ENCODE data around the gene SMARCA2. TPM values are rescaled to one million over a fixed set of nuclear protein-coding genes. Genes with fewer than 3 reads are reported as not detected.

Gene SMARCA2
- total and polyA plus RNA-seq, 9 donors = 108 to 404 (median 199) TPM

DNA sequence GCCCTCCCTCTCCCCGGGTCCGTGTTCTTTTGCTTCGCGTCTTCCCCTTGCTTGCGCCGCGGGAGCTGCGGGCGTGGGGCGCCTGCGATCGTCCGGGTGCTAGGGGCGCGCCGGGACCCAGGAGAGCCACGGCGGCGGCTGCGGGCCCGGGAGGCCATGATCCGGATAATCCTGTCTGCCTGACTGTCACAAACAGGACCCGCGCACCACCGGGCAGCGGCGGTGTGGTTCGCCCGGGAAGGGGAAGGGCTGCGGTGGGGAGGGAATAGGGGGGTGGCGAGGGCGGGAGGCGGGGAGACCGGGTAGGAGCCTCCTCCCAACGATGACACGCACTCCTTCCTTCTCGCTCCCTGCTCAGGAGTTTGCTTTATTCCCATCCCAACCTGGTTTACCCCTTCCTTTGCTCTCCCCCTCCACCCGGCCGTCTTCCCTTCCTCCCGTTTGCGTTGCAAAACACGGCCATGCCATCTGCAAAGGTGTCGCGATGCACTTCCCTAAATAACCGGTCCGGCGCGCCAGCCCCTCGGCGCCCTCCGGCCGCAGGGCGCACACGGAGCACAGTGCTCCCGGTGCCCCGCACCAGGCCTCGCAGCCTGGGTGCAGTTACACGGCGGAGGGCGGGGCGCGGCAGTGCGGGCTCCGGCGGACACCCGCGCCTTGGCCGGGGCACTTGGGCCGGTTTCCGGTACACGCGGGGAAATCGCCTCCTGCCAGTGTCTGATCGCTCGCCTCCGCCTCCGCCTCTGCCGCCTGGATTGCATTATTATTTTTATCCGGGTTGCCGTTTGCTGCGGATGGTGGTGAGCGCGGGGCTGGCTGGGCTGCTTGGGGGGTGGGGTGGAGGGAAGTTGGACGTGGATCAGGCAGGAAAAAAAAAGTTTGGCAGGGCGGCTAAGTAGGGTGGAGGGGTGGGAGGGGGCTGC, 1.5 kb downstream of the SMARCA2 start:
- peak; percentile 69 for TF ChIP-seq POLR2A (IDR thresholded peaks at IDR 0.05)
- no peak for TF ChIP-seq EP300 (IDR thresholded peaks at IDR 0.05)
- Histone ChIP-seq H3K27ac (peak overlapping the region; percentile 85 to 98), H3K36me3 (no peaks in the 10 kb centered on the region), H3K4me3 (peak overlapping the region; percentile 69), H3K27me3 (no peaks in the 10 kb centered on the region), H3K9me3 (no peaks in the 10 kb centered on the region), H3K4me1 (ENCODE audit: insufficient read depth) (peaks cover 2% of the 10 kb centered on the region)
- WGBS, 3 donors = 0 to 1% (median 1%) methylated on average over 46 to 85 of the region's 85 CpGs
- intact Hi-C loops (cut with DNase I) = loop anchor here in 2 of 4 donors (5.0 to 10.0 kb wide), 3 partner anchors 108 to 821 kb away; no protein-coding TSS in a partner anchor
- peak; percentile 77 to 84 (median 83) for DNase-seq

GRCh38 chr9:2017331-2018161, 2.4 kb downstream of the SMARCA2 start:
- Histone ChIP-seq H3K9me3 (no peaks in the 10 kb centered on the region), H3K4me1 (ENCODE audit: insufficient read depth) (peaks cover 6% of the 10 kb centered on the region), H3K4me3 (peak overlapping the region; percentile 69), H3K27ac (peak overlapping the region; percentile 85 to 98), H3K27me3 (no peaks in the 10 kb centered on the region), H3K36me3 (no peaks in the 10 kb centered on the region)
- WGBS, 3 donors = 0 to 1% (median 0%) methylated on average over 72 to 81 of the region's 81 CpGs
- peak; percentile 69 to 80 (median 77) for DNase-seq
- no peak for TF ChIP-seq EP300 (IDR thresholded peaks at IDR 0.05)
- TF ChIP-seq POLR2A (IDR thresholded peaks at IDR 0.05) = peak; percentile 63
- intact Hi-C loops (cut with DNase I) = loop anchor here in 2 of 4 donors (5.0 to 10.0 kb wide), 3 partner anchors 107 to 820 kb away; no protein-coding TSS in a partner anchor

- WGBS, 3 donors = 3 to 7% (median 3%) methylated on average over 7 of the region's 7 CpGs
- no peak for TF ChIP-seq CTCF (IDR thresholded peaks at IDR 0.05)
- no peak for TF ChIP-seq POLR2A (IDR thresholded peaks at IDR 0.05)
- no peak for TF ChIP-seq EP300 (IDR thresholded peaks at IDR 0.05)
- intact Hi-C loops (cut with DNase I) = loop anchor here in 2 of 4 donors (5.0 to 10.0 kb wide), 3 partner anchors 107 to 819 kb away; no protein-coding TSS in a partner anchor
Measured at GRCh38 chr9:2018162-2018643, 3.1 kb downstream of the SMARCA2 start.

GRCh38 chr9:2018764-2019558, 3.8 kb downstream of the SMARCA2 start:
- Histone ChIP-seq H3K9me3 (no peaks in the 10 kb centered on the region), H3K36me3 (no peaks in the 10 kb centered on the region), H3K27ac (peak overlapping the region in 1 of 2 donors; percentile 98), H3K4me1 (ENCODE audit: insufficient read depth) (peaks cover 15% of the 10 kb centered on the region), H3K27me3 (no peaks in the 10 kb centered on the region), H3K4me3 (peak overlapping the region; percentile 69)
- TF ChIP-seq EP300 (IDR thresholded peaks at IDR 0.05) (no peak), POLR2A (IDR thresholded peaks at IDR 0.05) (no peak), CTCF (IDR thresholded peaks at IDR 0.05) (no peak)
- intact Hi-C loops (cut with DNase I) = loop anchor here in 2 of 4 donors (5.0 to 10.0 kb wide), 3 partner anchors 106 to 818 kb away; no protein-coding TSS in a partner anchor
- 46 to 50% (median 50%) methylated on average over 6 of the region's 6 CpGs for WGBS, 3 donors
- DNase-seq = no peak

More at GRCh38 chr9:2018162-2018643, 3.1 kb downstream of the SMARCA2 start:
- DNase-seq = no peak
- Histone ChIP-seq H3K27me3 (no peaks in the 10 kb centered on the region), H3K9me3 (no peaks in the 10 kb centered on the region), H3K27ac (peak overlapping the region; percentile 85 to 98), H3K36me3 (no peaks in the 10 kb centered on the region), H3K4me1 (ENCODE audit: insufficient read depth) (peaks cover 10% of the 10 kb centered on the region), H3K4me3 (peak overlapping the region; percentile 69)
